CD1c-positive myeloid dendritic cell (primary cell): Measurements from ENCODE around the gene ZNF407.

Source experiments
- DNase-seq: peaks from one replicate; pipeline ENCODE4 v3.0.0-alpha.2; 2016; ENCODE audit errors: extremely low spot score

ZNF407 gene

DNA sequence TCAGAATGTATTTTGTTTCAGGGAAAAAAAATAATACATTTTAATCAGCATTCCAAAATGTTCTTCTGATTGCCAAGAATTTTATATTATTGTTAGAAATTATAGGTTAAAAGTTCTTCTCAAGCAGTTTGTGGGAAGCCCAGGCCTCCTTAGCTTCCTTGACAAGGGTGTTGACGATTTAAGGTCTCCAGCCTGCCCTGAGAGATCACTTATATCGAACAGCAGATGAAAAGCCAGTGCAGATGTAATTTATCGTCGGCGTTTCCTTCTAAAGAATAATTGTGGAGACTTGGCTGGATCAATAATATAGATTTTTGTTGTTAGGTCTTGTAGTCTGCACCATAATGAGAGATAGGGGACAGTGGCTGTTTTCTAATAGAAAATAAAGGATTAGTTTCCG is 280.6 kb downstream of the ZNF407 start:
- DNase-seq = no peak

DNA sequence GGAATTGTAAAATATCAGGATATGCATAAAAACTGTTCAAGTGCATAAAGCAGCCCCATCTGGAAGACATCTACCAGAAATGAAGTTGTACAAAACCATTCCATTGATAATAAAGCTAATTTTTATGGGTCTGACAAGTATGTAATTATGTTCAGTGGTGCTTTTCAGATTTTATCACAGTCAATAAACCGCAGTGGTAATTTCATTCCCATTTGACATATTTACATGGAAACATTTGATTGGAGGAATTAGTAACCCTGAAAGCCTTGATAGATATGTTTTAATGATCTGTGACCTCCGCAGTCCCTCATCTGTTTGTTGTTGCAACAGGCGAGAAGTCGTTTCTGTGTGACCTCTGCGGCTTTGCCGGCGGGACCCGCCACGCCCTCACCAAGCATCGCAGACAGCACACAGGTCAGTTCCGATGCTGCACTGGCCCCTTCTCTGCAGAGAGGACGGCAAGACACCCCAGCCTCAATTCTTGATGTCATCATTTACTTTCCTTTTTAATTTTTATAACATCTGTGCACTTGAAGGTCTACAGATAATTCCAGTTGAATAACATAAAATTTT is 283.1 kb downstream of the ZNF407 start:
- no peak for DNase-seq

- no peak for DNase-seq
These were observed 294.5 kb downstream of the ZNF407 start for GRCh38 chr18:74892066-74892627.

- no peak for DNase-seq
These were observed 298.0 kb downstream of the ZNF407 start for GRCh38 chr18:74895686-74896085.

DNA sequence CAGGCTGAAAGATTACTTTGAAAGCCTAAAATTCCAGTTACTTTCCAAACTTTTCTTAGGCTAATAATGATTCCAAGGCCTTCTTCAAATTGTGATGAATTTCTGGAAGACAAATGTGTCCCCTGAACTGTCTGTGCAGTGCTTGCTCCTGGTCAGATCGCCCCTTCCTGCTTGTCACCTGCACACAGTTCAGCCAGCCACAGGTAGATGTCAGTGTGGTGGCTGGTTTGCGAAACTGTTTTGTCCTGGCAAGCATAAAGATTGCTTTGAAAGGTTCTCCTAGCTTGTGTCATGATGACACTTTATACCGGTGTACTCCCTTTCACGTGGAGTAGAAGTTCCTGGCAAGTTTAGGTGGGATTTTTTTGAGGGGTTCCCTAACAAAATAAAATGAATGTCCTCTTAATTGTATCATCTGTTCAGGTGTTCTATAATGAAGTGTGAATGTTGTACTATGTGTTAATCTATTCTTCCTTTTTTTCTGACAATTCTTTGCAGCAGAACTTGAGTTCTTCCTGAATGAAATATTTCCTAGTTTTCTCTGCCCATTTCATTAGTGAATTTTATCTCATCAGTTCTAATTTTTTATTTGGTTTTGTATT is 298.8 kb downstream of the ZNF407 start:
- DNase-seq = peak; percentile 8

- DNase-seq = no peak
These were observed 300.4 kb downstream of the ZNF407 start for GRCh38 chr18:74897971-74898657.

- peak; percentile 53 for DNase-seq
These were observed 301.3 kb downstream of the ZNF407 start for GRCh38 chr18:74898965-74899364.

- no peak for DNase-seq
These were observed 301.9 kb downstream of the ZNF407 start for GRCh38 chr18:74899554-74899953.

DNA sequence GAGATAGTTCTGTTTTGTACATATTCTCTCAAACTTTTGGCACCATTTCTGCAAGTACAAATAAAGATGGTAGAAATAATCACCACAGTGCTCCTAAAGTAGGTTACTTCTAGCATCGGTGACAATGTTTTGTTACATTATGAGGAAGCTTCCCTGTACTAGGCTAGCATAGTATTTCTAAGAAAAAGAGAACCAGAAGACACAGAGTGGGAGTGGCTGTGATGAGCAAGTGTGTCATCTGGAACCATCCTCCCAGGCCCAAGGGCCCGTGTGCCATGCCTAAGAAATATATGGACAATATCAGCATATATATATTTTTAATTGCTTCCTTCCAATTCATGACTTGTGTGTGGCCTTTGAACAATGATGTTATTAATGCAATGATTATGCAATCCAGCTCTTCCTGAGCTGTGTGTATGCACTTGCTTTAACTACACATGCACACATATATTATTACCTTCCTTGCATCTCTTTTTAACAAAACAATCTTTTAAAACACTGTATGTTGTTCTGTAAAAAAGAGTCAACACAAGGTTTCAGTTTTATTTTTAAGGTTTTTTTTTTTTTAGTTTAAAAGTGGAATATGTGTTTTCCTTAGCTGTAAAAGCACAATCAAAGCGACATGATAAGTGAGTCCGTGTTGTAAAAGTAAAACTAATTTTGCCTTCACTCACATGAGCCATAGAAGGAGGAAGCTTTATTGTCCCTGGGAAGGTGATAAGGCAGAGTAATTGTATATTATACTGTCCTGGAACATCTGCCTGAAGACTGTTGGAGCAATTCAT is 303.9 kb downstream of the ZNF407 start:
- DNase-seq = peak; percentile 72

GRCh38 chr18:74902147-74902455 is 304.4 kb downstream of the ZNF407 start:
- DNase-seq = no peak

GRCh38 chr18:74905247-74905646 is 307.6 kb downstream of the ZNF407 start:
- DNase-seq = no peak

GRCh38 chr18:74906184-74906583 is 308.5 kb downstream of the ZNF407 start:
- DNase-seq = no peak

GRCh38 chr18:74914052-74914591 is 316.5 kb downstream of the ZNF407 start:
- no peak for DNase-seq

DNA sequence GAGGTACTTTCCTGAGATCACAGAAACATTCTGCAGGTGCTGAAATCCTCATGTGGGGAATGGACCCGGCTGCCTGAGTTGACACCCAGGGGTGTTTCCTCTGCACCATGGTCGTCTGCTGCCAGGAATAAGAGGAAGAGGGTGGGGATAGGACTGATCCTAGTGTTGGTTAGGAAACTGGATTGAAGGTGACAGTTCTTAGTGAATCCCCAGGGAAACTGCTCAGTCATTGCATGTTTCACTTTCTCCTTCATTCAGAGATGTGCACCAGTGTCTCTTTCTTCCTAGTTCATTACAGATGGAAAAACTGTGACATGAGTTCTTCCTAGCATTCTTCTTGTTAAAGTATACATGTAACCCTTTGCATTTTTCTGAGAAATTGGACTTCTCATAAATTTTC is 317.0 kb downstream of the ZNF407 start:
- DNase-seq = no peak

DNA sequence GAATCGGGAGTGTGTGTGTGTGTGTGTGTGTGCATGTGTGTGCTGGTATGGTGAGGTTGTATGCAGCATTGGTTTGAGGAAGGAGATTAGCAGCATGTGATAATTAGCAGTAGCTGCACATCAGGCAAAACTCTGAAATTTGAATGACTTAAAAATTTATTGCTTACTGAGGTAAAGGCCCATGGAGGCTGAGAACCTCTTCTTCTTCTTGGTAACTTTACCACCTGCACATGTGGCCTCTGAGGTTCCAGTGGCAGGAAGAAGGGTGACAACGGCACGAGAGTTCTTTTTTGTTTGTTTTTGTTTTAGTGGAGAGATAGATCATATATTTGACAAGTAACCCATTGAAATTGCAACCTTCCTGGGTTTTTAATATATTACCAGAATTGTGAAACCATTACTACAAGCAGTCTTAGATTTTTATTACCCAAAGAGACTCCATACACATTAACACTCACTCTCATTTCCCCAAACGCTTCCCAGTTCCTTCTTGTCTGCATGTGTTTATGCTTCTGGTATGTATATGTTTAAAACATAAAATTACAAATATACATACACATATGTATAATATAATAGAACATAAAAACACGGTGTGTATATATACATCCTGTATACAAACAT is 319.2 kb downstream of the ZNF407 start:
- peak; percentile 29 for DNase-seq

- no peak for DNase-seq
These were observed 320.7 kb downstream of the ZNF407 start for GRCh38 chr18:74918276-74918790.

- DNase-seq = no peak
These were observed 323.6 kb downstream of the ZNF407 start for GRCh38 chr18:74921057-74921820.

GRCh38 chr18:74926051-74926450 is 328.4 kb downstream of the ZNF407 start:
- no peak for DNase-seq

- DNase-seq = no peak
These were observed 330.7 kb downstream of the ZNF407 start for GRCh38 chr18:74928194-74928968.

- DNase-seq = no peak
These were observed 331.4 kb downstream of the ZNF407 start for GRCh38 chr18:74929110-74929509.
